ENCODE data around the gene SLC6A2.
"Not testable (repeated sequence)": the region's sequence is repeated elsewhere in the genome, so short reads cannot be mapped to it uniquely, and the experiment has no call there.

SLC6A2 gene

DNA sequence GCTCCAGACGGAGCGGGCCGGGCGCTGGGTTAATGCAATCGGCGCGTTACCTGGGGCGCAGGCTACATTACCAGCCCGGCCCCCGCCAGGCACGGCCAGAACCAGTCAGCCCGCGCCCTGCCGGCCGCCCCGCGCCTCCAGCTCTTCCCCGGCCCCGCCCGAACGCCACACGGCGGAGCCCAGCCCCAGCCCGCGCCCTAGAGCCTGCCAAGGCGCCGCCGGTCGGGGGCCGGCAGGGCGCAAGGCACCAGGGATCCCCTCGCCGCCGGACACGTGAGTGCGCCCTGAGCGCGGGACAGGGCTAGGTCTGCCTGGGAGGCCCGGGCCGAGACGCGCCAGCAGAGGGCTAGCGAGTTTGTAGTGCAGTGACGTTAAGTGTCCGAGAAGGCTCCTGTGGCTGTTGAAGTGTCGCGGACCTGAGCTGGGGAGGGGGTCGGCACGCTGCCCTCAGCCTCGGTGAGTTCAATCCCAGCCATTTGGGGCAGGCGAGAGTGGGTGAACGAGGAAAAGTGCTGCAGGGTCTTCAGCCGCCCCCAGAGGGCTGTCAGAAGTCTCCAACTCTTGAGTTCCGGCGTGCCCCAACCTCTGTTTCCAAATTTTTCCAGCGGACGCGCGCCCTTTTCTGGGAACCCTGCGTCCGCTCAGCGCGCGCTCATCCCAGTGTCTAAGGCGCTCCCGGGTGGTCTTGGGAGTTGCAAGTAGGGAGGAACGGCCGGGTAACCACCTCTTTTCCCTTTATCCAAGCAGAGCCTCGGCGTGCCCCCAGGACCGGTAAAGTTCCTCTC is at the start of gene SLC6A2:
TSS of gene SLC6A2 (plus strand) at position 92 of the 785 bp plus-strand sequence. CDS start 707 bp downstream, outside the sequence.
- DNase-seq: no peak

DNA sequence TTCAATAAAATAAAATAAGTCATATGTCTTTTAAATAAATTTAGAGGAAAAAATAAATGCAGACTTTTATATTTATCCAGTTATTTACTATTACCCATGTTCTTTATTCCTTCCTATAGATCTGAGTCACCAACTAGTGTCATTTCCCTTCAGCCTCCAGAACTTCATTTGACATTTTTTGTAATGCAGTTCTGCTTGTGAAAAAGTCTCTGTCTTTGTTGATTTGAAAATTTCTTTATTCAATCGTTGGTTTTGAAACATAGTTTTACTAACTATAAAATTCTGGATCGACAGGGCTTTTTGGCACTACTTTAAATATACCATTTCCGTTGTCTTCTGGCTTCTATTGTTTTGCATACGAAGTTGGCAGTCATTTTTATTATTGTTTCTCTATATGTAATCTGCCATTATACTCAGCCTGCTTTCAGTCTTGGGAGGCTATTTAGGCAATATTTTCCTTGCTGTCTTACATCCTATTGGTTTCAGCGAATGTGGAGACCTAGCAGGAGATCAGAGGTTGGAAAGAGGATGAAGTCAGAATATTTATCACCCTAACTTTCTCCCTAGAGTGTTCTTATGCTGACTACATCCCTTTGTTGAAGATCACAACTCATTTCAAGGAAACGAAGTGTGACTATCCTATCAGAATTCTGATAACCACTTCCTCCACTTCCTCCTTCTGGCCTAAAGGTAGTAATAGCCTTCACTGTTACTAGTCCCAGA is 42.0 kb upstream of the SLC6A2 start:
- DNase-seq: no peak

DNA sequence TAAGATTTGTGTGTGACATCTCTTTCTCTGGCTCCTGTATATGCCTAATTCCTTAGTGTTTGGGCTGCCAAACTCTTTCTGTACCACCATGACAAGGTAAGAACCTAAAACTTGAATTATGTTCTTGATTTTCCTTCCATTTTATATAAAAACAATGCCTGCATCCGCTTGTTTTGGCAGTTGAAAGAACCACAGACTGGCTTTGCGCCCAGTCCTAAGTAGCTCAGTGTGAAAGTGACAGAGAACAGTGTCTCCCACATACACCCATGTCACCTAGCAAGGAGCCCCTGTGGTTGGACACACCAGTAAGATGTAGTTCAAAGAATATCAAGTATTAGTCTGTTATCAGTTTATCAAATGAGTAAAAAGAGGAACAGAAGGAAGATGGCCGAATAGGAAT is 40.7 kb upstream of the SLC6A2 start:
- DNase-seq: no peak

DNA sequence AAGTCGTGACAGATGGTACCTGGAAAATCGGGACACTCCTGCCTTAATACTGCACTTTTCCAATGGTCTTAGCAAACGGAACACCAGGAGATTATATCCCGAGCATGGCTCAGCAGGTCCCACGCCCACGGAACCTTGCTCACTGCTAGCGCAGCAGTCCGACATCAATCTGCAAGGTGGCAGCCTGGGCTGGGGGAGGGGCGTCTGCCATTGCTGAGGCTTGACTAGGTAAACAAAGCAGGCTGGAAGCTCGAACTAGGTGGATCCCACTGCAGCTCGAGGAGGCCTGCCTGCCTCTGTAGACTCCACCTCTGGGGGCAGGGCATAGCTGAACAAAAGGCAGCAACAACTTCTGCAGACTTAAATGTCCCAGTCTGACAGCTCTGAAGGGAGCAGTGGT is 40.1 kb upstream of the SLC6A2 start:
- not testable (repeated sequence) for DNase-seq

DNA sequence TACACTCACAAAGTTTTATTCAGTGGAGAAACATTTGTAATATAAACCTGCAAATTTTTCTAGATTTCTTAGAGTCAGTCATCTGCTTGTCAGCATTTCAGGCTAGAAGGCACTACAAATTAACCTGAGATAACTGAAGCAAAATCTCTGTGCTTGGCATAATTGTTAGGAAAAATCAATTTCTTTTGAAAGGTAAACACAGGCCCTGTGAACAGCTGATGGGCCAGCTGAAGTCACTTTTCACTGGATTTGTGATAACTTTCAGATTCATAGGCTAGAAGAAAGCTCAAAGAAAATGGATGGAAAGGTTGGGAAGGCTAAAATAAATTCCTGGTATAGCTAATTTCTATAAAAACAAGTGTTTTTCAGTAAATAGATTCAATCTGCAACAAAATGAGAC is 34.0 kb upstream of the SLC6A2 start:
- DNase-seq: no peak

DNA sequence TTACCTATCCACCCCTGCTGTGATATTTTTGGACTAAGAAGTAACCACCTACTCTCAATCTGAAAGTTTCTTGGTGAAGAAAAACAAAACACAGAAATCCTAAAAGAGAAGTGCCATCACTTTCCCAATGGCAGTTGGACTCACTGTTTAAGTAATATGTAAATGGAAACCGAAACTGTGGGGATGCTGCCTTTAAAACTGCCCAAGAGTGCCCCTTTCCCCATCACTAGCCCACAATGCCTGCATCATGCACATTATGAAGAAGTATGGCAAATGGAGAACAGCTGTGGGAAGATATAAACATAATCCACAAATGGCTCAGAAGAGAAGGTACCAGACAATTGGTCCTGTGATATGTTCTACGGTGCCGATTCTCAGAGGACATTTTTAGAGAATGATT is 33.5 kb upstream of the SLC6A2 start:
- no peak for DNase-seq

DNA sequence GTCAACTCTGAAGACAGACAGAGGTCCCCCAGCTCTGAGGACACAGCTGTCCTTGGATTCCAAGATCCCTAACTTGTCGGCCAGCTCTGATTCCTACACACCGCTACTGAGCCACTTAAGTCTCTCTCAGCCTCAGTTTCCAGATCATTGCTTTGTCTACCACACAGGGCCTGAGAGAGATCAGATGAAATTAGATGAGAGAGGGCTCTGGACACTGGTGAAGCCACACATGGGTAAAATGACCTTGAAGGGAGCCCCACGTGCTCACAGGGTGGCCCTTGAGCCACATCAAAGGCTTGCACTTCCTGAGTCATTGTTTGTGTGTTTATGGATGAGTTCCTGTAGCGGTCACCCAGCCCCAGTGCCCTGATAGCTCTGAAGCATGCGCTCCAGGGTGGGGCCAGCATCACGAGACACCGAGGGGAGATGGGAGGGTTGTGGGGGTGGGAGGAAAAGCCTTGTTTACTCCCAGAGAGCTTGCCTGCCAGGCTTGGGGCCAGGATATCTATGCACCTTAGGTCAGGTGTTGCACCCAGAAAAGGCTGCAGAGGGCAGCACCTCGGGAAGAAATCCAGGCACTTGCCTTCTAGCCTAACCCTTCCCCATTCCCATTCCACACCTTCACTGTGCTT is 32.7 kb upstream of the SLC6A2 start:
- no peak for DNase-seq

DNA sequence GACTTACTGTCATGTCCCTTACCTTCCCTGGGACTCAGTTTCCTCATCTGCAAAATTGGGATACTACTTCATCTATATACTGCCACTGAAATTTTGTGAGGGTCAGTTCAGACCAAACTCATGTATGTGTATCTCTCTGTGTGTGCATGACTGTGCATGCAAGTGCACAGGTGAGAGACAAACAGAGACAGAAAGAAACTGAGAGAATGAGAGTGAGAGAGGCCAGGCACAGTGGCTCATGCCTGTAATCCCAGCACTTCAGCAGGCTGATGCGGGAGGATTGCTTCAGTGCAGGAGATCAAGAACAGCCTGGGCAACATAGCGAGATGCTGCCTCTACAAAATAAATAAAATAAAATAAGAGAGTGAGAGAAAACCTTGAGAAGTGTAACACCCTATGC is 32.1 kb upstream of the SLC6A2 start:
- no peak for DNase-seq

DNA sequence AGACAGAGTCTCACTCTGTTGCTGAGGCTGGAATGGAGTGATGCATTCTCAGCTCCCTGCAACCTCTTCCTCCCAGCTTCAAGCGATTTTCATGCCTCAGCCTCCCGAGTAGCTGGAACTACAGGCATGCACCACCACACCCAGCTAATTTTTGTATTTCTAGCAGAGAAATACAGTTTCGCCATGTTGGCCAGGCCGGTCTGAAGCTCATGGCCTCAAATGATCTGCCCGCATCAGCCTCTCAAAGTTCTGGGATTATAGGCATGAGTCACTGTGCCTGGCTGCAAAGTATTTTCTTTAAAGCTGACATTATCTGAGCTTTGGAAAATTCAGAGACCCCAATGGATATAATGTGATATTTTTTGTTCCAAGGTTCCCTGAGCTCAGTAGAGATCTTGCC is 31.1 kb upstream of the SLC6A2 start:
- no peak for DNase-seq

DNA sequence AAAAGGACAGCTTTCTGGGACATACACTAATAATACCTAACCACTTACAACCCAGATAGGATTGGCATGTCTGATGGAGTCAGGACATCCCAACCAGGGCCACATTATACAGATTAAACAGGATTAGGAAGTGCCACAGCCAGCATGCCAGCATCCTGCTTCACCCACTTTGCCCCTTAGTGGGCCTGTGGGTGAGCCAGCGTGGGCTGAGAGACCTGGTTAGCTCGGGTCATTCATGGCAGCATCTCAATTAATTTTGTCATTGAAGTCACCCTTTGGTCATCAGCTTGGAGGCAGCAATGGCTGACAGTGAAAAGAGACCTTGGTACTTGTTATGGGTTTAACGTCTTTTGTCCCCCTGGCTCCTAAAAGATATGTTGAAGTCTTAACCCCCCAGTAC is 29.9 kb upstream of the SLC6A2 start:
- DNase-seq: no peak

DNA sequence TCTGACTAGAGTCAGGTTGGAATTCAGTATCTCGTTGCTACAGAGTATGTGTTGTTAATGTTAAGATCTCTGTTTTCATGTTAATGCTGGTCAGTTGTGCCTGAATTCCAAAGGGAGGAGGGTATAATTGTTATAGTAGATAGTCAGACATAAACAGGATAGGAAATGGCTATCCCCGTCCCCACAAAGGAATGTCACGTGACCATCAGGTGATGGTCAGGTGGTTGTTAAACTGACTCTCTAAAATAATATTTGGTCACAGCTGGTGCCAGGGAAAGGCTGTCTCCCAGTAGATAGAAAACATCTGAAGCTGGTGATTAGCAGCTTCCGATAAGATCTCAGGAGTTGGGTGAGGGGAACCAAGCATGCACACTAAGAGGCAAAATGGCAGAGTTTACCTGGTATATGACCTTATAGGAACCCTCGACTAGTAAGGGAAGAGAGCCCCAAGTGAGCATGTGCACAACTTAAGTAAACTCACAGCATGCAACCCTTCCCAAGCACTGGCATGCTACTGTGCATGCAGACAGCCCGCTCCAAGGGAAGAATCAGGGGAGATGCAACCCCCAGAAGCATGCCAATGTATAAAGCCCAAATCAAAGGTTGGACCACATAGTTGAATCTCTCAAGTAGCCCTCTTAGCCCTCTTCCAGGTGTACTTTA is 27.4 kb upstream of the SLC6A2 start:
- DNase-seq: no peak

DNA sequence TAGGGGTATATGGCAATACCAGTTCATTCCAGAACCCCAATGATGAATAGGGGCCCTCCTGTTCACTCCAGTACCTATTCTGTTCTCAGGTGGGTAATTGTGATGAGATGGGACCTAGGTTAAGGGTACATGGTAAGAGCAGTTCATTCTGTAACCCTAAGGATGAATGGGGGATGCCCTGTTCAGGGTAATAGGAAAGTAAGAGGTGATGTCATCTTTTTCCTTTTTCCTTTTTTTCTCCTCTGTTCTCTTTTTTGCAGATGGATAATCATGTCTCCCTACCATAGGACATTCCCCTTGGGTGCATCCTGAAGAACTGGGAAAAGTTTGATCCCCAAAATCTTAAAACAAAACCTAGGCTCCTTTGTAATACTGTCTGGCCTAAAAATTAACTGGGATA is 25.0 kb upstream of the SLC6A2 start:
- DNase-seq: no peak

DNA sequence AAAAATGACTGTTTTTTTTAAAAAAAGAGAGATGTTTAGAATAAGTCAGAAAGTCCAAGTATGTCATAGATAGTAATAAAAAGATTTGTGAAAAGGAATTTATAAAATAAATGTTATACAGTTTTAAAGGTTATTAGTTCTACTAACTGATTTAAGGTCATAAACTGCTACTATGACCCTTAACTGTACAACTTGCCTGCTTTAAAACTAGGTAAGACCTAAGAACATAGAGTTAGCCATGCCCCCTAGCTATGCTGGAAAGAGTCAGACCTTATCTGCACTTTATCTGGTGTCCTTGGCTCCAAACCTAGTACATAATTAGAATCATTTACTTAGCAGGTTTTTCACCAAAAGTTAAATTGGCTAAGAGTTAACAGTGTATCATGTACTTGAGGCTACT is 23.5 kb upstream of the SLC6A2 start:
- no peak for DNase-seq

DNA sequence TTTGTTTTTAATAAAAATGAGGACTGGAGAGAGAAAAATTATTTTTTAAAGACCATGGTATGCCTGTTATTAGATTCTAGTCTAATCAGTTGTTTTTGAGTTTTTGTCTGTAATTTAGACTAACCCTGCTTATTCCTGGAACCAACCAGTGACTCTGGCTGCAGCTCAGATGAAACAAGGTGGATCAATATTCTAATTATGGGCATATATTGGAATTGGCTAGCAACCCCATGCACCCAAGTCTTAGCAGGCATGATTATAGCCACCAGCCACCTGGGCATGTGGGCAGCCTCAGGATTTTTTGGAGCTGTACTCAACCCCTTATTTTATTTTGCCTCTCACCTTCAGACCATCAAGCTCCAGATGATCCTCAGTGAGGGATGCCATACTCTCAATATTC is 21.6 kb upstream of the SLC6A2 start:
- no peak for DNase-seq

DNA sequence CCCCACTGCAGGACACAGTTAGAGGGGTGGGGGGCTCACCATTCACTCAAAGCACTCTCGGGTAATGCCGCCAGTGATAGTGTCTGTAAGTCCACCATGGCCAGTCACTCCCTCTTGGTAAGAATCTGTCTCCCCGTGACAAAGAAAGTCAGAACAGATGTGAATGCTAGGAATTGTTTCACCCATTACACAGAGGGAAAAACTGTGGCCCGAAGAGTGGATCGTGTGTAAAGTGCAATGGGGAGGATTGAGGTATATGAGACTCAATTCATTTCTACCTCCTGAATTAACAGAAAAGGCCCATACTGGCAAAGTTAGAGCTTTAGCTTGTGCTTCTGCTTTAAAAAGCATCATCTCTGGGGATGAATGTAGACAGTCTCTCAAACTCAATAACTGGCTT is 17.5 kb upstream of the SLC6A2 start:
- DNase-seq: no peak

DNA sequence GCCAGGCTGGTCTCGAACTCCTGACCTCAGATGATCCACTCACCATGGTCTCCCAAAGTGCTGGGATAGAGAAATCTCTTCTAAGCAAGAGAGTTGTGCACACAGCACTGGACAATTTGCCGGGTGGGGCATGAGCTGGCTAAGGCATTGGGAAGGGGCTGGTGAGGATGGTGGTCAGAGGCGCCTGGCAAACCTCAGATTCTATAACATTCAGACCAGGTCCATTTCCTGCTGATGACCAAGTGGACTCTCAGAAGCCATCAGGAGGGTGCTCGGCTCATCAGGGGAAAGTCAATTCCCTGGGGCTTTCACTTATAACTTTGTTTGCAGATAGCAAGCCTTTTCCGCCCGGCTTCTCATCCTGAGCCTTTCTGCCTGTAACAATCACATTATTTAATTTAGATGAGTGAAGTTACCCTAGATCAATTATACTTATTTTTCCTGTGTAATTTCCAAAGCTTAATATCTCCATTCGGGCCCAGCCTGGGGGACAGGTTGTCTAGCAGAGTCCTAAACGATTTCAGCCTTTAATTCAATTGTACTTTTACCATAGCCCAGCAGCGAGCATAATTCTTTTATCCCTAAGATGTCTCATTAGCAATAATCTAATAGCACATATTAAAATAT is 15.0 kb upstream of the SLC6A2 start:
- DNase-seq: no peak

DNA sequence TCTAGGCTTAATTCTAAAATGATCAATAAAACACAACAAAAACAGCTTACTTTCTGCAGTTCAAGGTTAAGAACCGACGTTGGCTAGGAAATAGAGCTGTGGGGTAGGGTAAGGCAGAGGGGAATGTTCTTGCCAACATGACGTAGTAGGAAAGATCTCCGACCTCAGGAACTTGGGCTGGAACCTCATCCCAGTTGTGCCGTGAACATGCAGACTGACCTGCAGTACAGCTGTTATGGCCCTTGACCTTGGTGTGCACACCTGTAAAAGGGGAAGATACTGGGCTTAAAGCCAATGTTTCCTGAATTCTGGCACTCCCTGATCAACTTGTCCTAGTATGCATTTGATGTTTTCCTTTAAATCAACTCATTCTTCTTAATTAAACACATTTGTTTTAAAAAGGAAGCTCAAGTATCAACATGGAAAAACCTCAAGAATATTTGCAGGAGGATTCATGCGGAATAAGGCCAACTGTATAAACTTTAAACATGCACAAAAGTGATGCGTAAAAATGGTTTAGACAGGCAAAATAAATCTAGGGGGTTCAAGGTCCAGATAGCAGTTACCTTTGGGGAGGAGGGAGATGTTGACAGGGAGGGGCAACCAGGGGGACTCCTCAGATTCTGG is 14.2 kb upstream of the SLC6A2 start:
- DNase-seq: no peak

DNA sequence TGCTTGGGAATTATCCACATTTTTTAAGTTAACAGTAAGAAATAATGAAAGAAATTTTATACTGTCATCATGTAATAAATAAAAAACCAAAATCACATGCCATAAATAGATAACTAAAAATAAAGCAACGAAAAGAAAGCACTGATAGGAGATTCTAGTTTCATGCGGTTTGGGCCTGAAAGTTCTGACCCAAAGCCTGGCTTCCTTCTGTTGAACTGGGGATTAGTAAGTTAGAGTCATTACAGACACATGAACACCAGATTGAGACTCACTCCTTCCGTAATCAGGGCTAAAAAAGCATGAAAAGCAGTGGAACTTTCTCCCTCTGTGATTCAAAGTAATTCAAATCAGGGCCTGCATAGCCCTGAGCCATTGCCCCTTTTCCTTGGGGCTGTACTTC is 13.2 kb upstream of the SLC6A2 start:
- DNase-seq: no peak

DNA sequence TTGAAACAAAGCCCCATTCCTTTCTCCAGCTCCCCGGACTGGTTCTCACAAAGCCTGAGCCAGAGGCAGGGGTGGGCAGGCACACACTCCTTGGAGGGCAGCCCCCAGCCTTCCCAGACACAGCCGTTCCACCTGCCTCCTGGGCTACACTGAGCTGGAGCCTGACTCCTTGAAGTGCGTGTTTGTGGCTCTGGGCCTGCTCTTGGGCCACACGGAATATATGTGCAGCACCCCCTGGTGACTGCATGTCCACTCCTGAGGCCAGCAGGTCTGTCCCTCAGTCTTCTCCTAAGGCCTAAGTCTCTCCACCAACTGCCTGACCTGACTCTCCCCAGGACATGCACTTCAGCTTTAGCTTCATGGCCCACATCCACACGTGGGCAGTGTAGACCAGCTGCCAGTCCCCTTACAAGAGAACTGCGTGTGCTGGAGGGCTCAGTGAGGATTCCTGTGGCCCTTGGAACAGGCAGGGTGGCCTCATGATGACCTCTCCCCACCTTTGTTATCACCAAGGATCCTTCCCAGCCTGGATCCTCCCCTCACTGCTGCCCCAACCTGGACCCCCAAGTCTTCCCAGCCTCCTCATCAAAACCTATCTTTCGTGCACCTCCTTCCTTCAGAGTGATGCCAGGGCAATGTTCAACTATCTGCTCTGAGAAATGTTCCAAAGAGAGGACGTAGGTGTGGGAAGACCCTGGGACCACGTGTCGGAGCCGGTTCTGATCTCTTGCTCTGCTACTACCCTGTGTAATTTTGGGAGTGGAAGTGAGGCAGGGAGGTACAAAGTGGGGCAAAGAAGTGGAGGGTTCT is 12.4 kb upstream of the SLC6A2 start:
- no peak for DNase-seq

DNA sequence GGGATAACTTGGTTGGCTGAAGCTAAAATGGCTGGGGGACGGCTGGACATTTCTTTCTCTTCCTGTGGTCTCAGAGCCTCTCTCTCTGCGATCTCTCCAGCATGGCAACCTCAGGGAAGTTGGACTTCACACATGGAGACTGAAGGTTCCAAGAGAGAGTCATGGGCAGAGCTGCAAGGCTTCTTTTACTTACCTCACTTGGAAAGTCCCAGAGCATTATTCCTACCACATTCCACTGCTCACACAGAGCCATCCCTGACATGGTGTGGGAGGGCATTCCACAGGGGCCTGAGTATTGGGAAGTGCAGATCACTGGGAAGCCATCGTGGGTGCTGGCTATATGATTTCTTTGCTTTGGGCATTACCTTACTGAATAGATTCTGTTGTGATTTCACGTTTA is 9.8 kb upstream of the SLC6A2 start:
- DNase-seq: no peak

DNA sequence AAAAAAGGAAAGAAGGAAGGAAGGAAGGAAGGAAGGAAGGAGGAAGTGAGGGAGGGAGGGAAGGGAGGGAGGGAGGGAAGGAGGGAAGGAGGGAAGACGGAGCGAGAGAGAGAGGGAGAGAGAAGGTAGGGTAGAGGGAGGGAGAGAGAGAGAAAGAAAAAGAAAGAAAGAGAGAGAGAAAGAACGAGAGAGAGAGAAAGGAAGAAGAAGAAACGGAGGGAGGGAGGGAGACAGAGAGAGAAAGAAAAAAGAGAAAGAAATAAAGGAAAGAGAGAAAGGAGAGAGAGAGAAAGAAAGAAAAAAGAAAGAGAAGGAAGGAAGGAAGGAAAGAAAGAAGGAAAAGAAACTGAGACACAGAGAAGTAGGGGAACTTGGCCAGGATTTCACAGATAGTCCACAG is 8.4 kb upstream of the SLC6A2 start:
- DNase-seq: no peak

DNA sequence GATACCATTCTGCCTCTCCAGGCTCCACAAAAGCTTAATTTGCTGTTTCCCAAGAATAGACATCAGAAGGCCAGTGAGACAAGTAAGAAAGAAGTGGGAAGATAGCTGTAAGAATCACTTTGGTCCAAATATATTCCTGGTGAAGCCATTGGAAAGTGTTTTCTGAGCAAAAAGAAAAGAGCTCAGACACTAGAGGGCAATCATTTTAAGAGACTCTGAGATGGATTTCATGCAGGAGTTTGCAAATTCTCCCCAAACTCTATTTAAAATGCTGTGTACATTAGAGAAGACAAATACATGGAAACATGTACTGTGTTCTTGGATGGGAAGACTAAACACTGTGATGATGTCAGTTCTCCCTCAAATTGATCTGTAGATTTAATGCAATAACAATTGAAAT is 8.0 kb upstream of the SLC6A2 start:
- DNase-seq: no peak

All from AML-193 (cell line).